ENCODE data around the gene RARS1.

DNA sequence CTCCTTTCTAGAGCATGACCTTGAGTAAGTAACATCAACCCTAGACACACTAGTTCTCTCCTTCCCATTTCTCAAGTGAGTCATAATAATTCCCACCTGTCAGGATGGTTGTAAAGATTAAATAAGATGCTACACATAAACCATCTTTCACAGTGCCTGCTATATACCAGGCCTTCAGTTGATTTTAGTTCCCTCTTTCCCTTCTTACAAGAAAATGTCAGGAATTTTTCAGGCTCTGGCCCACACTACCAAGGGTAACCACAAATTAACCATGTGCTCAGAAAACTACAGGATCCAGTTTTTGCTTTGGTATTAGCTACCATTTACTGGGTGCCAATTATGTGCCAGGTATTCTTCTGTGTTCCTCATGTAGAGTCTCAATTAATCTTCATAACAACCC lies 42.7 kb upstream of the RARS1 start:
- TF ChIP-seq POLR2A (IDR thresholded peaks at IDR 0.05; ENCODE audit: extremely low read depth, insufficient read length), result no peak
- TF ChIP-seq, protein P1, sequence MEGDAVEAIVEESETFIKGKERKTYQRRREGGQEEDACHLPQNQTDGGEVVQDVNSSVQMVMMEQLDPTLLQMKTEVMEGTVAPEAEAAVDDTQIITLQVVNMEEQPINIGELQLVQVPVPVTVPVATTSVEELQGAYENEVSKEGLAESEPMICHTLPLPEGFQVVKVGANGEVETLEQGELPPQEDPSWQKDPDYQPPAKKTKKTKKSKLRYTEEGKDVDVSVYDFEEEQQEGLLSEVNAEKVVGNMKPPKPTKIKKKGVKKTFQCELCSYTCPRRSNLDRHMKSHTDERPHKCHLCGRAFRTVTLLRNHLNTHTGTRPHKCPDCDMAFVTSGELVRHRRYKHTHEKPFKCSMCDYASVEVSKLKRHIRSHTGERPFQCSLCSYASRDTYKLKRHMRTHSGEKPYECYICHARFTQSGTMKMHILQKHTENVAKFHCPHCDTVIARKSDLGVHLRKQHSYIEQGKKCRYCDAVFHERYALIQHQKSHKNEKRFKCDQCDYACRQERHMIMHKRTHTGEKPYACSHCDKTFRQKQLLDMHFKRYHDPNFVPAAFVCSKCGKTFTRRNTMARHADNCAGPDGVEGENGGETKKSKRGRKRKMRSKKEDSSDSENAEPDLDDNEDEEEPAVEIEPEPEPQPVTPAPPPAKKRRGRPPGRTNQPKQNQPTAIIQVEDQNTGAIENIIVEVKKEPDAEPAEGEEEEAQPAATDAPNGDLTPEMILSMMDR (IDR thresholded peaks at IDR 0.05; ENCODE audit: low read depth, low read length), result no peak
